ENCODE data around the gene EMP3. TPM values are rescaled to one million over a fixed set of nuclear protein-coding genes. Genes with fewer than 3 reads are reported as not detected.
"Not testable (repeated sequence)": the region's sequence is repeated elsewhere in the genome, so short reads cannot be mapped to it uniquely, and the experiment has no call there.

EMP3 gene
- total RNA-seq, 2 experiments from 2014 or later: 189 to 191 TPM

- Mint-ChIP-seq H3K4me1 (ENCODE audit: low read depth) (no peaks in the 10 kb centered on the region), H3K36me3 (ENCODE audit: low read depth) (no peaks in the 10 kb centered on the region), H3K4me3 (no peak overlapping the region), H3K27me3 (no peaks in the 10 kb centered on the region), H3K27ac (no peak overlapping the region), H3K9me3 (no peaks in the 10 kb centered on the region)
- ATAC-seq (no peak), DNase-seq (no peak)
- ChIA-PET CTCF (interaction anchor here (2.0 kb wide), 1 partner anchor 10 kb away, joined by 7 read pairs; no protein-coding TSS in a partner anchor), POLR2A (no interaction called here)
- TF ChIP-seq CTCF (IDR thresholded peaks at IDR 0.05): no peak
- intact Hi-C loops (cut with micrococcal nuclease): no loop called here
Measured at GRCh38 chr19:48303866-48304265, 21.5 kb upstream of the EMP3 start.

- Mint-ChIP-seq H3K9me3 (no peaks in the 10 kb centered on the region), H3K27ac (no peak overlapping the region), H3K4me3 (no peak overlapping the region), H3K27me3 (no peaks in the 10 kb centered on the region), H3K4me1 (ENCODE audit: low read depth) (no peaks in the 10 kb centered on the region), H3K36me3 (ENCODE audit: low read depth) (no peaks in the 10 kb centered on the region)
- no peak for ATAC-seq
- no peak for TF ChIP-seq CTCF (IDR thresholded peaks at IDR 0.05)
- POLR2A ChIA-PET: no interaction called here
- DNase-seq: no peak
- CTCF ChIA-PET: interaction anchor here (0.6 to 1.1 kb wide), 2 partner anchors 17 to 18 kb away, joined by 3 to 4 read pairs; no protein-coding TSS in a partner anchor
- intact Hi-C loops (cut with micrococcal nuclease): no loop called here
Measured at GRCh38 chr19:48308631-48309586, 16.4 kb upstream of the EMP3 start.

GRCh38 chr19:48309731-48310130 lies 15.6 kb upstream of the EMP3 start:
- POLR2A ChIA-PET; H3K4me3 Mint-ChIP-seq; CTCF ChIA-PET; H3K27me3 Mint-ChIP-seq; H3K36me3 Mint-ChIP-seq (ENCODE audit: low read depth); ATAC-seq; DNase-seq; intact Hi-C loops (cut with micrococcal nuclease); H3K27ac Mint-ChIP-seq; H3K4me1 Mint-ChIP-seq (ENCODE audit: low read depth); H3K9me3 Mint-ChIP-seq: not testable (repeated sequence)

- H3K9me3 Mint-ChIP-seq: no peaks in the 10 kb centered on the region
- ChIA-PET POLR2A (no interaction called here), CTCF (interaction anchor here (0.9 to 15.2 kb wide), 2 partner anchors 17 to 22 kb away, joined by 3 to 247 read pairs; no protein-coding TSS in a partner anchor)
- H3K27ac Mint-ChIP-seq: no peak overlapping the region
- ATAC-seq: no peak
- DNase-seq: no peak
- H3K4me3 Mint-ChIP-seq: no peak overlapping the region
- intact Hi-C loops (cut with micrococcal nuclease): no loop called here
- H3K27me3 Mint-ChIP-seq: no peaks in the 10 kb centered on the region
- no peak for TF ChIP-seq CTCF (IDR thresholded peaks at IDR 0.05)
- H3K4me1 Mint-ChIP-seq (ENCODE audit: low read depth): no peaks in the 10 kb centered on the region
- H3K36me3 Mint-ChIP-seq (ENCODE audit: low read depth): no peaks in the 10 kb centered on the region
Measured at GRCh38 chr19:48310227-48310626, 15.1 kb upstream of the EMP3 start.

- intact Hi-C loops (cut with micrococcal nuclease): no loop called here
- no peaks in the 10 kb centered on the region for H3K4me1 Mint-ChIP-seq (ENCODE audit: low read depth)
- no peaks in the 10 kb centered on the region for H3K9me3 Mint-ChIP-seq
- no peaks in the 10 kb centered on the region for H3K27me3 Mint-ChIP-seq
- no peak for ATAC-seq
- H3K4me3 Mint-ChIP-seq: no peak overlapping the region
- ChIA-PET CTCF (interaction anchor here (15.2 kb wide), 1 partner anchor 20 kb away, joined by 247 read pairs; no protein-coding TSS in a partner anchor), POLR2A (no interaction called here)
- H3K36me3 Mint-ChIP-seq (ENCODE audit: low read depth): no peaks in the 10 kb centered on the region
- no peak for TF ChIP-seq CTCF (IDR thresholded peaks at IDR 0.05)
- no peak for DNase-seq
- no peak overlapping the region for H3K27ac Mint-ChIP-seq
Measured at GRCh38 chr19:48311384-48311783, 14.0 kb upstream of the EMP3 start.
